Measurements from ENCODE around the gene HIF1A.

HIF1A gene

DNA sequence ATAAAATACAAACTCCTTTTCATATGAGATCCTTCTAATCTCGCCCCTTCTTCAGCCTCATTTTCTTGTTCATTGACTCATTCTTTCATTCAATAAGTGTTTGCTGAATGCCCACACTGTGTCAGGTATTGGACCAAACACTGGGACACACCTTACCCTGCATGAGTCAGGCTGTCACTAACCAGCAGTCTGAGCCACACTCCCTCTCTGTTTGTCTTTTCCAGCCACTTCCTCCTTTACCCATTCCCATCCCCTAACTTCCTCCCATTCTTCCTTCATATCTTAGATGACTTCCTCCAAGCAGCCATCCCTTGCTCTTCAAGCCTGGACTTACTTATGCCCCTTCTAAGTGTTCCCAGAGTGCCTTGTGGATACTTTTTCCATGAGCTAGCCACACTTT lies 27.0 kb upstream of the HIF1A start:
- CTCF ChIA-PET: no interaction called here
- POLR2A ChIA-PET: interaction anchor here (1.5 kb wide), 1 partner anchor 27 kb away, joined by 6 read pairs; the partner anchor contains the start of gene HIF1A
- TF ChIP-seq, protein P1, sequence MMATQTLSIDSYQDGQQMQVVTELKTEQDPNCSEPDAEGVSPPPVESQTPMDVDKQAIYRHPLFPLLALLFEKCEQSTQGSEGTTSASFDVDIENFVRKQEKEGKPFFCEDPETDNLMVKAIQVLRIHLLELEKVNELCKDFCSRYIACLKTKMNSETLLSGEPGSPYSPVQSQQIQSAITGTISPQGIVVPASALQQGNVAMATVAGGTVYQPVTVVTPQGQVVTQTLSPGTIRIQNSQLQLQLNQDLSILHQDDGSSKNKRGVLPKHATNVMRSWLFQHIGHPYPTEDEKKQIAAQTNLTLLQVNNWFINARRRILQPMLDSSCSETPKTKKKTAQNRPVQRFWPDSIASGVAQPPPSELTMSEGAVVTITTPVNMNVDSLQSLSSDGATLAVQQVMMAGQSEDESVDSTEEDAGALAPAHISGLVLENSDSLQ (IDR thresholded peaks at IDR 0.05): no peak
- TF ChIP-seq TARDBP (IDR thresholded peaks at IDR 0.05): no peak
- TF ChIP-seq ELF4 (IDR thresholded peaks at IDR 0.05): no peak
- TF ChIP-seq FOXM1 (IDR thresholded peaks at IDR 0.05; ENCODE audit: borderline replicate concordance): no peak
- no peak for TF ChIP-seq LEF1 (IDR thresholded peaks at IDR 0.05; ENCODE audit: borderline replicate concordance)
- no peak for TF ChIP-seq ZNF384 (IDR thresholded peaks at IDR 0.05)
- no peak for TF ChIP-seq HDGF (IDR thresholded peaks at IDR 0.05; ENCODE audit: borderline replicate concordance)
- no peak for DNase-seq (ENCODE audit: extremely low spot score)

DNA sequence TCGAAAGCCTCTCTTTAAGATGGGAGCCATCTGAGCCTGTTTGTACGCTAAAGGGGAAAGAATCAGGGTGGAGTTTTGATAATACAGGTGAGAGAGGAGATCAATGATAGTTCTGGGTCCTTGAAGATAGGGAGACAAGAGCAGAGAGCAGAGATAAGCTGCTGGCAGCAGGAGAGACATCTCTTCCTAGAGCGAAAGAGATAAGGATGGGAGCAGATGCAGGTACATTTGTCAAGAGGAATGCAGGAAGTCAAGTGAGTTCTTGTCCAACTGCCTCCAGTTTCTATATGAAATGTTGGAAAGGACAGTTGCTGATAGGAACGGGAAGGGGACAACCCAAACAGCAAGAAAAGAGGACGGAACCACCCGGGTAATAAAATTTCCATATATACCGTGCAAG lies 24.7 kb upstream of the HIF1A start:
- CTCF ChIA-PET: no interaction called here
- POLR2A ChIA-PET: no interaction called here
- DNase-seq (ENCODE audit: extremely low spot score): no peak
- TF ChIP-seq NFRKB (IDR thresholded peaks at IDR 0.05): no peak
- no peak for TF ChIP-seq BHLHE40 (IDR thresholded peaks at IDR 0.05; ENCODE audit: borderline replicate concordance)
- no peak for TF ChIP-seq FOXM1 (IDR thresholded peaks at IDR 0.05; ENCODE audit: borderline replicate concordance)
- TF ChIP-seq SUZ12 (IDR thresholded peaks at IDR 0.05): no peak
- no peak for TF ChIP-seq LEF1 (IDR thresholded peaks at IDR 0.05; ENCODE audit: borderline replicate concordance)
- no peak for TF ChIP-seq ZNF384 (IDR thresholded peaks at IDR 0.05)
- no peak for TF ChIP-seq ARNT (IDR thresholded peaks at IDR 0.05)

- CTCF ChIA-PET: no interaction called here
- POLR2A ChIA-PET: no interaction called here
- TF ChIP-seq LEF1 (IDR thresholded peaks at IDR 0.05; ENCODE audit: borderline replicate concordance) (no peak), HDGF (IDR thresholded peaks at IDR 0.05; ENCODE audit: borderline replicate concordance) (no peak), TARDBP (IDR thresholded peaks at IDR 0.05) (no peak), FOXM1 (IDR thresholded peaks at IDR 0.05; ENCODE audit: borderline replicate concordance) (no peak), BHLHE40 (IDR thresholded peaks at IDR 0.05; ENCODE audit: borderline replicate concordance) (no peak), FOXA1 (IDR thresholded peaks at IDR 0.05) (no peak), ZNF384 (IDR thresholded peaks at IDR 0.05) (no peak), FOXK2 (IDR thresholded peaks at IDR 0.05) (no peak), ARNT (IDR thresholded peaks at IDR 0.05) (no peak), NFRKB (IDR thresholded peaks at IDR 0.05) (no peak), SUZ12 (IDR thresholded peaks at IDR 0.05) (no peak), SP1 (IDR thresholded peaks at IDR 0.05) (no peak)
- TF ChIP-seq, protein P1 (IDR thresholded peaks at IDR 0.05): no peak
- DNase-seq (ENCODE audit: extremely low spot score): no peak
These were observed 24.2 kb upstream of the HIF1A start for GRCh38 chr14:61671082-61671481.

- no peak for DNase-seq (ENCODE audit: extremely low spot score)
- POLR2A ChIA-PET: no interaction called here
- no peak for TF ChIP-seq LEF1 (IDR thresholded peaks at IDR 0.05; ENCODE audit: borderline replicate concordance)
- TF ChIP-seq HDGF (IDR thresholded peaks at IDR 0.05; ENCODE audit: borderline replicate concordance): no peak
- TF ChIP-seq NFRKB (IDR thresholded peaks at IDR 0.05): no peak
- no peak for TF ChIP-seq L3MBTL2 (conservative IDR thresholded peaks at IDR 0.05)
- no peak for TF ChIP-seq ELF4 (IDR thresholded peaks at IDR 0.05)
- no peak for TF ChIP-seq CTBP1 (IDR thresholded peaks at IDR 0.05; ENCODE audit: borderline replicate concordance)
- no peak for TF ChIP-seq ARNT (IDR thresholded peaks at IDR 0.05)
- CTCF ChIA-PET: no interaction called here
These were observed 22.5 kb upstream of the HIF1A start for GRCh38 chr14:61672796-61673195.

DNA sequence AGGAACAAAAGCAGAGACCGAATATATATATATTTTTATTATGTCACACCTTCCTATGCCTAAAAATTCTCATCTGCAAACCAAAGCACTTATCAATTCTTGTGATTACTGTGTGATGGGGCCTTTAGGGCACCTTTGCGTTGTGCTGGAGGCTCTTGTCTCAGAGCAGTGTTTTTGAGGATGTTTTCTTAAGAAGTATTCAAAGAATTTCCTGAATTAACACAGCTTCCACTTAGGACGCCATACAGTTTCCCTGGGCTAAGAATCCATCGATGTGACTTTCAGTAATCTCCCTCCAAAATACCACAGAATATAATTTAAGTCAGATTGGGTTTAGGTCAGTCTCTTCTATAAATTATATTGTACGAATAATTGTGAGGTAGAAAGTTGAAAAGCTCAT lies 22.0 kb upstream of the HIF1A start:
- ChIA-PET POLR2A (no interaction called here), CTCF (no interaction called here)
- DNase-seq (ENCODE audit: extremely low spot score): no peak
- TF ChIP-seq, protein P1 (IDR thresholded peaks at IDR 0.05): no peak
- no peak for TF ChIP-seq TARDBP (IDR thresholded peaks at IDR 0.05)
- TF ChIP-seq FOXK2 (IDR thresholded peaks at IDR 0.05): no peak
- TF ChIP-seq ARNT (IDR thresholded peaks at IDR 0.05): no peak
- TF ChIP-seq ZNF384 (IDR thresholded peaks at IDR 0.05): no peak
- no peak for TF ChIP-seq NFRKB (IDR thresholded peaks at IDR 0.05)

DNA sequence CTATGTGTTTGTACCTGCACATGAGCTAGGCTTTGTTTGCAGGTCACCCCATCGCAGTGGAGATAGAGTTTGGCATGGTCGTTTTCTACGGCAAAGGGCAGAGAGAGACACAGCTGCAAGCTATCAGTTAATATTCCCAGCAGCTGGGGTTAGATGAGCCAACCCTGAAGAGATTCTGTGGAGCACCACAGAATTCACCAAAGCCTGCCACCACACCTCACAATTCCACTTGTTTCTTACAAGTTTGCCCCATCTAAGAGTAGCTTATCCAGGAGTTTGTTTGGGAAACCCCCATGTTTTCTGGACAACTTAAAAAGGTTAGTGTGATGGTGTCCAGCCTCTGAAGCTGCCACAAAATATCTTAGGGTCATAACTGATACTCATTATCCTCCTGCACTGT lies 20.0 kb upstream of the HIF1A start:
- ChIA-PET CTCF (no interaction called here), POLR2A (no interaction called here)
- TF ChIP-seq SUZ12 (IDR thresholded peaks at IDR 0.05) (no peak), L3MBTL2 (conservative IDR thresholded peaks at IDR 0.05) (no peak), SP1 (IDR thresholded peaks at IDR 0.05) (no peak), ZNF384 (IDR thresholded peaks at IDR 0.05) (no peak), ARNT (IDR thresholded peaks at IDR 0.05) (no peak), CTBP1 (IDR thresholded peaks at IDR 0.05; ENCODE audit: borderline replicate concordance) (no peak), HDGF (IDR thresholded peaks at IDR 0.05; ENCODE audit: borderline replicate concordance) (no peak), FOXA1 (IDR thresholded peaks at IDR 0.05) (no peak), FOXK2 (IDR thresholded peaks at IDR 0.05) (no peak), TARDBP (IDR thresholded peaks at IDR 0.05) (no peak), ELF4 (IDR thresholded peaks at IDR 0.05) (no peak)
- TF ChIP-seq, protein P1 (IDR thresholded peaks at IDR 0.05): no peak
- no peak for DNase-seq (ENCODE audit: extremely low spot score)

- DNase-seq (ENCODE audit: extremely low spot score): no peak
- ChIA-PET CTCF (no interaction called here), POLR2A (no interaction called here)
- no peak for TF ChIP-seq FOXA1 (IDR thresholded peaks at IDR 0.05)
These were observed 17.8 kb upstream of the HIF1A start for GRCh38 chr14:61677479-61677878.

All from HEK293T (cell line).